Activated CD4-positive, alpha-beta T cell treated with anti-CD3 and anti-CD28 coated beads, Interleukin-10, Interleukin-2, amounts not matched to agents 100 ng/mL and 50 ng/mL, durations not matched to agents 16 hours and 8 hours (primary cell): ENCODE results near the gene TRIM24.

Experiments used
- DNase-seq: peaks from one replicate; pipeline ENCODE4 v3.0.0-alpha.2; 2020

The TRIM24 gene

GRCh38 chr7:138542183-138542582 lies 82.1 kb downstream of the TRIM24 start:
- peak; percentile 77 for DNase-seq

GRCh38 chr7:138543739-138544138 lies 83.7 kb downstream of the TRIM24 start:
- DNase-seq = no peak

GRCh38 chr7:138545123-138545522 lies 85.1 kb downstream of the TRIM24 start:
- no peak for DNase-seq

GRCh38 chr7:138546064-138546619 lies 86.1 kb downstream of the TRIM24 start:
- no peak for DNase-seq

GRCh38 chr7:138546829-138547228 lies 86.8 kb downstream of the TRIM24 start:
- no peak for DNase-seq

GRCh38 chr7:138549082-138549481 lies 89.0 kb downstream of the TRIM24 start:
- DNase-seq = no peak

- no peak for DNase-seq
Measured at GRCh38 chr7:138550337-138550736, 90.3 kb downstream of the TRIM24 start.

GRCh38 chr7:138551102-138551501 lies 91.0 kb downstream of the TRIM24 start:
- DNase-seq = no peak

GRCh38 chr7:138553805-138554204 lies 93.7 kb downstream of the TRIM24 start:
- DNase-seq = no peak

GRCh38 chr7:138554674-138555073 lies 94.6 kb downstream of the TRIM24 start:
- DNase-seq = no peak

GRCh38 chr7:138555684-138556083 lies 95.6 kb downstream of the TRIM24 start:
- no peak for DNase-seq

- DNase-seq = no peak
Measured at GRCh38 chr7:138556771-138557484, 96.9 kb downstream of the TRIM24 start.

- DNase-seq = no peak
Measured at GRCh38 chr7:138559448-138559847, 99.4 kb downstream of the TRIM24 start.

- no peak for DNase-seq
Measured at GRCh38 chr7:138563808-138564207, 103.7 kb downstream of the TRIM24 start.

- DNase-seq = no peak
Measured at GRCh38 chr7:138564365-138564764, 104.3 kb downstream of the TRIM24 start.

- no peak for DNase-seq
Measured at GRCh38 chr7:138565071-138565450, 105.0 kb downstream of the TRIM24 start.

- DNase-seq = no peak
Measured at GRCh38 chr7:138565451-138566114, 105.5 kb downstream of the TRIM24 start.

- DNase-seq = no peak
Measured at GRCh38 chr7:138568655-138569054, 108.6 kb downstream of the TRIM24 start.

- DNase-seq = no peak
Measured at GRCh38 chr7:138569418-138569817, 109.4 kb downstream of the TRIM24 start.

GRCh38 chr7:138570715-138571114 lies 110.7 kb downstream of the TRIM24 start:
- DNase-seq = no peak

- DNase-seq = no peak
Measured at GRCh38 chr7:138573741-138574140, 113.7 kb downstream of the TRIM24 start.

GRCh38 chr7:138575897-138576428 lies 115.9 kb downstream of the TRIM24 start:
- DNase-seq = no peak

- DNase-seq = no peak
Measured at GRCh38 chr7:138579136-138579535, 119.1 kb downstream of the TRIM24 start.

- DNase-seq = no peak
Measured at GRCh38 chr7:138579671-138580070, 119.6 kb downstream of the TRIM24 start.
